GM12878 (cell line): ENCODE measurements around the gene AFMID. TPM values are rescaled to one million over a fixed set of nuclear protein-coding genes. Genes with fewer than 3 reads are reported as not detected.

Source experiments
- ATAC-seq: fragments of 200-7000 bp; cut with Tn5 transposase; 3 replicates; pipeline ENCODE4 v1.9.1; 2020; ENCODE audit warnings: mild to moderate bottlenecking, moderate library complexity
- BruUV-seq: library from RNA; stranded (reverse); fragments of 400-500 nt; replicated peaks from 2 replicates; lab custom pipeline; 2021; lab: Mats Ljungman, UMichigan
- CTCF ChIA-PET: fragments of 300-600 bp; sonication (Branson Sonifier 250); formaldehyde crosslinking; extraction: SDS; loops from one replicate; lab custom pipeline; 2021; ENCODE audit warnings: inconsistent platforms; lab: Yijun Ruan, JAX
- POLR2A ChIA-PET: fragments of 350-600 bp; formaldehyde crosslinking; extraction: SDS; loops from one replicate; lab custom pipeline; 2021; ENCODE audit warnings: inconsistent platforms; lab: Charles Lee
- RAD21 ChIA-PET: fragments of 300-600 bp; sonication (Branson Sonifier 250); formaldehyde crosslinking; loops from one replicate; lab custom pipeline; 2023; ENCODE audit warnings: antibody characterized with exemption; ENCODE audit not compliant: unreplicated experiment; lab: Charles Lee
- SMC1A ChIA-PET: fragments of 300-600 bp; sonication (Branson Sonifier 250); formaldehyde crosslinking; loops from one replicate; lab custom pipeline; 2023; ENCODE audit not compliant: unreplicated experiment, uncharacterized antibody; lab: Charles Lee
- DNase-seq: peaks from one replicate; pipeline ENCODE4 v3.0.0-alpha.2; 2011; ENCODE audit warnings: low read depth, low spot score
- FAIRE-seq: peaks from 3 replicates; lab custom pipeline; 2011; peaks lifted over from hg19 to GRCh38; lab: Jason Lieb, UNC
- H2AFZ ChIP-seq: 2 replicates; pipeline ENCODE4 v1.6.0; 2011; ENCODE audit warnings: low read depth, low read length, control low read depth; ENCODE audit not compliant: control insufficient read depth
- H3K27ac ChIP-seq: 2 replicates; pipeline ENCODE4 v1.5.1; 2011; ENCODE audit warnings: control low read depth; ENCODE audit not compliant: control insufficient read depth, insufficient read depth
- H3K27me3 ChIP-seq, 2 experiments: replicated peaks in 1 of 2; 2 replicates each; pipeline versions ENCODE4 v1.6.0 to v1.6.1; 2011; ENCODE audit warnings: low read length in 1 of 2; ENCODE audit not compliant: control insufficient read depth in 2 of 2, insufficient read depth in 2 of 2
- H3K36me3 ChIP-seq, 2 experiments: 2 replicates each; pipeline ENCODE4 v1.5.1; 2011; ENCODE audit warnings: low read length in 1 of 2; ENCODE audit not compliant: control insufficient read depth in 2 of 2, insufficient read depth in 2 of 2
- H3K4me1 ChIP-seq: 2 replicates; pipeline ENCODE4 v1.6.1; 2011; ENCODE audit warnings: mild to moderate bottlenecking, low read length, moderate library complexity, mixed read lengths; ENCODE audit not compliant: control insufficient read depth, insufficient read depth
- H3K4me2 ChIP-seq: 2 replicates; pipeline ENCODE4 v1.6.0; 2011; ENCODE audit warnings: control low read depth; ENCODE audit not compliant: control insufficient read depth, insufficient read depth
- H3K4me3 ChIP-seq: fragments of 200-600 bp; sonication (generic); 2 replicates; pipeline ENCODE4 v1.5.1; 2016
- H3K79me2 ChIP-seq: 2 replicates; pipeline ENCODE4 v1.6.0; 2011; ENCODE audit warnings: low read length; ENCODE audit not compliant: control insufficient read depth, insufficient read depth
- H3K9ac ChIP-seq: 2 replicates; pipeline ENCODE4 v1.8.0; 2011; ENCODE audit warnings: low read length, control low read depth, mixed read lengths; ENCODE audit not compliant: control insufficient read depth, insufficient read depth
- H3K9me3 ChIP-seq: replicated peaks from 3 replicates; pipeline ENCODE4 v1.5.1; 2011; ENCODE audit warnings: mild to moderate bottlenecking, low read length; ENCODE audit not compliant: control insufficient read depth, insufficient read depth
- H4K20me1 ChIP-seq: 2 replicates; pipeline ENCODE4 v1.6.0; 2011; ENCODE audit not compliant: control insufficient read depth, insufficient read depth
- BCL11A ChIP-seq: IDR thresholded peaks from 2 replicates; pipeline ENCODE4 v1.6.1; 2011; ENCODE audit warnings: low read depth, low read length
- BRCA1 ChIP-seq: IDR thresholded peaks from 2 replicates; pipeline ENCODE4 v1.6.1; 2011; ENCODE audit warnings: low read depth, low read length, improper control_type of control experiment
- IKZF2 ChIP-seq, 2 experiments: fragments of 450-650 bp; IDR thresholded peaks; 2 replicates each; pipeline ENCODE4 v1.6.1; 2017; ENCODE audit warnings: mild to moderate bottlenecking in 2 of 2, moderate library complexity in 2 of 2
- JUNB ChIP-seq: IDR thresholded peaks from 2 replicates; pipeline ENCODE4 v1.6.1; 2016; ENCODE audit warnings: antibody characterized with exemption, mild to moderate bottlenecking
- MTA2 ChIP-seq: fragments of 450-650 bp; IDR thresholded peaks from 2 replicates; pipeline ENCODE4 v1.6.1; 2016; ENCODE audit warnings: low read depth, mild to moderate bottlenecking, moderate library complexity
- MYC ChIP-seq: IDR thresholded peaks from 2 replicates; pipeline ENCODE4 v1.6.1; 2011; ENCODE audit warnings: mild to moderate bottlenecking, low read length, moderate library complexity, inconsistent platforms; ENCODE audit not compliant: insufficient read depth, insufficient replicate concordance, insufficient read length, severe bottlenecking
- NFYB ChIP-seq: IDR thresholded peaks from 2 replicates; pipeline ENCODE4 v1.6.1; 2011; ENCODE audit warnings: low read depth, mild to moderate bottlenecking, low read length, improper control_type of control experiment, moderate library complexity; ENCODE audit not compliant: insufficient read depth
- TAF1 ChIP-seq: IDR thresholded peaks from 2 replicates; pipeline ENCODE4 v1.6.1; 2011; ENCODE audit warnings: mild to moderate bottlenecking, low read depth, low read length, borderline replicate concordance
- TCF7 ChIP-seq: IDR thresholded peaks from 2 replicates; pipeline ENCODE4 v1.6.1; 2014; ENCODE audit warnings: antibody characterized with exemption, borderline replicate concordance
- WRNIP1 ChIP-seq: IDR thresholded peaks from 2 replicates; pipeline ENCODE4 v1.6.1; 2011; ENCODE audit warnings: low read depth, low read length, improper control_type of control experiment, borderline replicate concordance
- WGBS: methylation state at CpG from one replicate; pipeline ENCODE4 v1.1.6; 2016; ENCODE audit warnings: low lambda C conversion rate; ENCODE audit not compliant: insufficient replicate concordance, insufficient coverage; ENCODE audit errors: missing lambda C conversion rate; 5-methylcytosine and 5-hydroxymethylcytosine counted together
- in situ Hi-C: fragments of 300-500 bp; cut with MboI; formaldehyde crosslinking; loops from 9 replicates; pipeline ENCODE4 v1.14.3; 2018; ENCODE audit warnings: mixed read lengths
- intact Hi-C: fragments of 100-400 bp; cut with micrococcal nuclease; formaldehyde crosslinking; loops from one replicate; pipeline ENCODE4 v1.14.2; 2022; ENCODE audit not compliant: unreplicated experiment
- polyA plus RNA-seq, 11 experiments: library from polyadenylated mRNA; depleted of rRNA in 4 of 11; unstranded in 6 of 11; stranded (reverse) in 5 of 11; fragments of >200 nt; fragmentation: Nextera tagmentation in 4 of 11; fragmentation: Illumina TruSeq in 1 of 11; extraction: Ambion mirVana in 4 of 11; extraction: Trizol in 1 of 11; gene quantifications; 1 replicate in 1 of 11; 2 replicates in 10 of 11; pipeline versions ENCODE4 v1.2.1 to v1.2.3, GENCODE V29; 2011 to 2016; ENCODE audit warnings: inconsistent platforms in 2 of 11, missing spikeins in 2 of 11, low read depth in 1 of 11
- total RNA-seq, 4 experiments: library from RNA; depleted of rRNA in 3 of 4; stranded (reverse); fragments of >200 nt in 3 of 4; fragmentation: Illumina TruSeq in 1 of 4; extraction: Trizol in 1 of 4; gene quantifications; 2 replicates each; pipeline versions ENCODE4 v1.2.1 to v1.2.3, GENCODE V29; 2013 to 2021
- TF ChIP-seq, protein P1 (sequence below): fragments of 450-650 bp; IDR thresholded peaks from 2 replicates; pipeline ENCODE4 v1.6.1; 2017; ENCODE audit warnings: mild to moderate bottlenecking, moderate library complexity
- TF ChIP-seq, protein P2 (sequence below): IDR thresholded peaks from 2 replicates; pipeline ENCODE4 v1.6.1; 2012; ENCODE audit warnings: mild to moderate bottlenecking, low read depth, low read length
- TF ChIP-seq, protein P3 (sequence below): fragments of 450-650 bp; IDR thresholded peaks from 2 replicates; pipeline ENCODE4 v1.6.1; 2018; ENCODE audit warnings: mild to moderate bottlenecking, low read depth, moderate library complexity; ENCODE audit not compliant: partially characterized antibody

AFMID gene
- total and polyA plus RNA-seq, 10 of the 15 experiments (the other 5 are each of a cell fraction or from before 2014, with no cell fraction given): 36.1 to 98.8 (median 51.6) TPM

DNA sequence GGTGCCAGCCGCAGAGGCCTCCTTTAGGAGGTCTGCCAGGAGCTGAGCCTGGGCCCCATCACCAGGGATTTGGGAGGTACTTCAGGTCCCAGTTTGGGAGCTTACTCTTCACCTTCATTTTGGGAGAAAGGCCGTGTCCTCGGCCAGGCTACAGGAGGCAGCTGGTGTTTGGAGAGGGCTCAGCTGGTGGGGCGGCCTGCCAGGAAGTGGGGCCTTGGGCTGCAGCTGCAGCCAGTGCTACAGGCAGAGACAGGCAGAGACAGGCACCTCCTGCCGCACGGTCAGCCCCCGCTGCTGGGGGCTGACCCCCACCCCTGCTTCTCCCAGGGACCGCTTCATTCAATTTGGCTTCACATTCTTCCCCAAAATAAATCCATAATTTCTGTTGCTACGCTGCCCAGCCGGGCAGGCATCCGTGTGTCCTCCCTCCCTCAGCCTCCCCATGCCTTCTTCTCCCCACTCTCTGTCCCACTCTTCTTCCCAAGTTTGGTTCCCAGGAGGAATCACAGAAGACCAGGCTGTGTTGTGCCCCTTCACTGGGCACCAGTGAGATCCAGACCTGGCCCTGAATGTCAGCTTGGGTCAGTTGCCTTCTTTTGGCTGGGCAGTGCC, 50.3 kb downstream of the AFMID start:
- Histone ChIP-seq H3K27ac (no peak overlapping the region), H3K4me3 (no peak overlapping the region), H3K27me3 (peaks cover 0 to 4% of the 10 kb centered on the region in 2 experiments; a peak in 2 of 4 replicates), H2AFZ (no peak overlapping the region), H3K4me2 (no peak overlapping the region), H3K79me2 (no peaks in the 10 kb centered on the region), H3K4me1 (peaks cover 12% of the 10 kb centered on the region), H3K9me3 (no peaks in the 10 kb centered on the region), H3K9ac (no peak overlapping the region), H4K20me1 (no peaks in the 10 kb centered on the region), H3K36me3 (no peaks in the 10 kb centered on the region)
- ChIA-PET CTCF (interaction anchor here (1.2 to 2.7 kb wide), 2 partner anchors 11 to 13 kb away, joined by 3 to 13 read pairs; no protein-coding TSS in a partner anchor), POLR2A (interaction anchor here (0.6 to 0.9 kb wide), 4 partner anchors 9 to 543 kb away, joined by 3 to 4 read pairs (median 3); no protein-coding TSS in a partner anchor), RAD21 (interaction anchor here (0.9 kb wide), 1 partner anchor 128 kb away, joined by 3 read pairs; no protein-coding TSS in a partner anchor), SMC1A (interaction anchor here (1.2 to 3.3 kb wide), 2 partner anchors 13 to 32 kb away, joined by 3 to 13 read pairs; no protein-coding TSS in a partner anchor)
- no peak for FAIRE-seq
- no peak for DNase-seq
- intact Hi-C loops (no loop called here), in situ Hi-C loops (no loop called here)
- no peak for ATAC-seq
- 53% methylated on average over 11 of the region's 11 CpGs for WGBS
- no TSS peak for BruUV-seq
- TF ChIP-seq, protein P1, sequence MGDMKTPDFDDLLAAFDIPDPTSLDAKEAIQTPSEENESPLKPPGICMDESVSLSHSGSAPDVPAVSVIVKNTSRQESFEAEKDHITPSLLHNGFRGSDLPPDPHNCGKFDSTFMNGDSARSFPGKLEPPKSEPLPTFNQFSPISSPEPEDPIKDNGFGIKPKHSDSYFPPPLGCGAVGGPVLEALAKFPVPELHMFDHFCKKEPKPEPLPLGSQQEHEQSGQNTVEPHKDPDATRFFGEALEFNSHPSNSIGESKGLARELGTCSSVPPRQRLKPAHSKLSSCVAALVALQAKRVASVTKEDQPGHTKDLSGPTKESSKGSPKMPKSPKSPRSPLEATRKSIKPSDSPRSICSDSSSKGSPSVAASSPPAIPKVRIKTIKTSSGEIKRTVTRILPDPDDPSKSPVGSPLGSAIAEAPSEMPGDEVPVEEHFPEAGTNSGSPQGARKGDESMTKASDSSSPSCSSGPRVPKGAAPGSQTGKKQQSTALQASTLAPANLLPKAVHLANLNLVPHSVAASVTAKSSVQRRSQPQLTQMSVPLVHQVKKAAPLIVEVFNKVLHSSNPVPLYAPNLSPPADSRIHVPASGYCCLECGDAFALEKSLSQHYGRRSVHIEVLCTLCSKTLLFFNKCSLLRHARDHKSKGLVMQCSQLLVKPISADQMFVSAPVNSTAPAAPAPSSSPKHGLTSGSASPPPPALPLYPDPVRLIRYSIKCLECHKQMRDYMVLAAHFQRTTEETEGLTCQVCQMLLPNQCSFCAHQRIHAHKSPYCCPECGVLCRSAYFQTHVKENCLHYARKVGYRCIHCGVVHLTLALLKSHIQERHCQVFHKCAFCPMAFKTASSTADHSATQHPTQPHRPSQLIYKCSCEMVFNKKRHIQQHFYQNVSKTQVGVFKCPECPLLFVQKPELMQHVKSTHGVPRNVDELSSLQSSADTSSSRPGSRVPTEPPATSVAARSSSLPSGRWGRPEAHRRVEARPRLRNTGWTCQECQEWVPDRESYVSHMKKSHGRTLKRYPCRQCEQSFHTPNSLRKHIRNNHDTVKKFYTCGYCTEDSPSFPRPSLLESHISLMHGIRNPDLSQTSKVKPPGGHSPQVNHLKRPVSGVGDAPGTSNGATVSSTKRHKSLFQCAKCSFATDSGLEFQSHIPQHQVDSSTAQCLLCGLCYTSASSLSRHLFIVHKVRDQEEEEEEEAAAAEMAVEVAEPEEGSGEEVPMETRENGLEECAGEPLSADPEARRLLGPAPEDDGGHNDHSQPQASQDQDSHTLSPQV: no peak
- no peak for TF ChIP-seq TAF1
- no peak for TF ChIP-seq WRNIP1
- no peak for TF ChIP-seq BCL11A
- TF ChIP-seq, protein P2, sequence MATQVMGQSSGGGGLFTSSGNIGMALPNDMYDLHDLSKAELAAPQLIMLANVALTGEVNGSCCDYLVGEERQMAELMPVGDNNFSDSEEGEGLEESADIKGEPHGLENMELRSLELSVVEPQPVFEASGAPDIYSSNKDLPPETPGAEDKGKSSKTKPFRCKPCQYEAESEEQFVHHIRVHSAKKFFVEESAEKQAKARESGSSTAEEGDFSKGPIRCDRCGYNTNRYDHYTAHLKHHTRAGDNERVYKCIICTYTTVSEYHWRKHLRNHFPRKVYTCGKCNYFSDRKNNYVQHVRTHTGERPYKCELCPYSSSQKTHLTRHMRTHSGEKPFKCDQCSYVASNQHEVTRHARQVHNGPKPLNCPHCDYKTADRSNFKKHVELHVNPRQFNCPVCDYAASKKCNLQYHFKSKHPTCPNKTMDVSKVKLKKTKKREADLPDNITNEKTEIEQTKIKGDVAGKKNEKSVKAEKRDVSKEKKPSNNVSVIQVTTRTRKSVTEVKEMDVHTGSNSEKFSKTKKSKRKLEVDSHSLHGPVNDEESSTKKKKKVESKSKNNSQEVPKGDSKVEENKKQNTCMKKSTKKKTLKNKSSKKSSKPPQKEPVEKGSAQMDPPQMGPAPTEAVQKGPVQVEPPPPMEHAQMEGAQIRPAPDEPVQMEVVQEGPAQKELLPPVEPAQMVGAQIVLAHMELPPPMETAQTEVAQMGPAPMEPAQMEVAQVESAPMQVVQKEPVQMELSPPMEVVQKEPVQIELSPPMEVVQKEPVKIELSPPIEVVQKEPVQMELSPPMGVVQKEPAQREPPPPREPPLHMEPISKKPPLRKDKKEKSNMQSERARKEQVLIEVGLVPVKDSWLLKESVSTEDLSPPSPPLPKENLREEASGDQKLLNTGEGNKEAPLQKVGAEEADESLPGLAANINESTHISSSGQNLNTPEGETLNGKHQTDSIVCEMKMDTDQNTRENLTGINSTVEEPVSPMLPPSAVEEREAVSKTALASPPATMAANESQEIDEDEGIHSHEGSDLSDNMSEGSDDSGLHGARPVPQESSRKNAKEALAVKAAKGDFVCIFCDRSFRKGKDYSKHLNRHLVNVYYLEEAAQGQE: no peak
- TF ChIP-seq JUNB: no peak
- TF ChIP-seq TCF7: no peak
- TF ChIP-seq NFYB: no peak
- TF ChIP-seq MTA2: no peak
- TF ChIP-seq IKZF2 (IDR thresholded peaks at IDR 0.05): no peak
- TF ChIP-seq, protein P3, sequence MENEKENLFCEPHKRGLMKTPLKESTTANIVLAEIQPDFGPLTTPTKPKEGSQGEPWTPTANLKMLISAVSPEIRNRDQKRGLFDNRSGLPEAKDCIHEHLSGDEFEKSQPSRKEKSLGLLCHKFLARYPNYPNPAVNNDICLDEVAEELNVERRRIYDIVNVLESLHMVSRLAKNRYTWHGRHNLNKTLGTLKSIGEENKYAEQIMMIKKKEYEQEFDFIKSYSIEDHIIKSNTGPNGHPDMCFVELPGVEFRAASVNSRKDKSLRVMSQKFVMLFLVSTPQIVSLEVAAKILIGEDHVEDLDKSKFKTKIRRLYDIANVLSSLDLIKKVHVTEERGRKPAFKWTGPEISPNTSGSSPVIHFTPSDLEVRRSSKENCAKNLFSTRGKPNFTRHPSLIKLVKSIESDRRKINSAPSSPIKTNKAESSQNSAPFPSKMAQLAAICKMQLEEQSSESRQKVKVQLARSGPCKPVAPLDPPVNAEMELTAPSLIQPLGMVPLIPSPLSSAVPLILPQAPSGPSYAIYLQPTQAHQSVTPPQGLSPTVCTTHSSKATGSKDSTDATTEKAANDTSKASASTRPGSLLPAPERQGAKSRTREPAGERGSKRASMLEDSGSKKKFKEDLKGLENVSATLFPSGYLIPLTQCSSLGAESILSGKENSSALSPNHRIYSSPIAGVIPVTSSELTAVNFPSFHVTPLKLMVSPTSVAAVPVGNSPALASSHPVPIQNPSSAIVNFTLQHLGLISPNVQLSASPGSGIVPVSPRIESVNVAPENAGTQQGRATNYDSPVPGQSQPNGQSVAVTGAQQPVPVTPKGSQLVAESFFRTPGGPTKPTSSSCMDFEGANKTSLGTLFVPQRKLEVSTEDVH: no peak
- TF ChIP-seq BRCA1: no peak
- TF ChIP-seq MYC: no peak
